NCI-H226 (cell line): ENCODE data around the gene EMD.

ENCODE experiments used
- DNase-seq: peaks from one replicate; pipeline ENCODE4 v3.0.0-alpha.2; 2015

EMD gene

DNA sequence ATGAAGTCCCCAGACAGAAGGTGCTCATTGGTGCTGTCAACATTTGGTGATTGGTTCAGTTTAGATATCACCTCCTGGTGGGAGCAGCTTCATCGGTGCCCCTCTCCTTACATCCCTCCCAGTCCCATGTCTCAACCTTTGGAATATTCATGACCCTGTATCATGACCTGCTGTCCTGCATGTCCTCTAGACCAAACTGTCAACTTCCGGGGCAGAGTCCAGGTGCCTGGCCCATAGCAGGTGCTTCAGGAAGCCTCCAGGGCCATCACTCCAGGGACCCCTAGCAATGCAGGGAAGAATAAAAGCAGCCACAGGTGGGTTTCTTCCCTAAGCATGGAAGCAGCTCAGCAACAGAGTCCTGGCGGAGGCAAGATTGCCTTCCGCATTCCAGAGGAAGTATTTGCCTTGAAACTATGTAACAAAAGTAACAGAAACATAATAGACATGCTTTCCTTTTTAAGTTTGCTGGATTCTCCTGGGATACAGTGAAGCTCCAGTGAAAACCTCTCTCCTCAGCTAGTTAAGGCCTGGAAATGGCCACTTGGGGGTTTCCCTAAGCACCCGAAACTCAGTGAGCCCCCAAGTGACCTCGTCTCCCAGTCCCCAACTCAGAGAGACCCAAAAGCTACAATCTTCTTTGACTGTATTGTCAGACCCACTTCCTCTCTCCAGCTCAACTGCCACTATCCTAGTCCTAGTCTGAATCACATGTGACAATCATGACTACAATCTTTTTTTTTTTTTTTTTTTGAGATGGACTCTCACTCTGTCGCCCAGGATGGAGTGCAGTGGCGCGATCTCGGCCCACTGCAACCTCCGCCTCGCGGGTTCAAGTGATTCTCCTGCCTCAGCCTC is 48.0 kb downstream of the EMD start:
- no peak for DNase-seq

DNA sequence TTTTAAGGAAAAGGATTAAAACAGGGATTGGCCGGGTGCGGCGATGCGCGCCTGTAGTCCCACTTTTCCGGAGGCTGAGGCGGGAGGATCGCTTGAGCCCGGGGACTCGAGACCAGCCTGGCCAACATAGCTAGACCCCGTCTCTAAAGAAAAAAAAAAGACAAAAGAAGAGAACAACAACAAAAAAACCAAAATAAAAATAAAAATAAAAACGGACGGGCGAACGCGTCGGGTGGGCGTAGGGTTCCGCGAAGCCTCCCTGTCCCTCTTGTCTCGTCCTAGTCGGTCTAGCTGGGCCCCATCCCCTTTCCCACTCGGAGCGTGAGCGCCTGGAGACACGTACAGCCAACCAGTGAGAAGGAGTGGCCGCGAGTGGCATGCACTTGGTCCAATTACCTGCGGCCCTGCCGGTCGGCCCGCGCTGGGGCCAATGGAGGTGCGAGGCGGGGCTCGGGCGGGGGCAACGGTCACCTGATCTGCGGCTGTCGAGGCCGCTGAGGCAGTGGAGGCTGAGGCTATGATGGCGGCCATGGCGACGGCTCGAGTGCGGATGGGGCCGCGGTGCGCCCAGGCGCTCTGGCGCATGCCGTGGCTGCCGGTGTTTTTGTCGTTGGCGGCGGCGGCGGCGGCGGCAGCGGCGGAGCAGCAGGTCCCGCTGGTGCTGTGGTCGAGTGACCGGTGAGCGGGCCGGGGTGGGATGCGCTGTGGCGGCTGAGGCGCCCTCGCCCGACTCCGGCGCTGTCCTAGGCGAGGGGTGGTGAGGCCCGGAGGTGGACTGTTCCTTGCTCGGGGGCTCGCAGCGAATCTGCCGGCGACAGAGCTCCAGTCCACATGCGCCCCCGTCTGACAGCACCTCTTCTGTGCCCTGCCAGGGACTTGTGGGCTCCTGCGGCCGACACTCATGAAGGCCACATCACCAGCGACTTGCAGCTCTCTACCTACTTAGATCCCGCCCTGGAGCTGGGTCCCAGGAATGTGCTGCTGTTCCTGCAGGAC is 49.4 kb downstream of the EMD start, which contains the start of gene ATP6AP1:
ATP6AP1 (plus strand) TSS at position 502 of the 996 bp plus-strand sequence; CDS start at position 518, 16 bp downstream.
- peak; percentile 91 for DNase-seq

DNA sequence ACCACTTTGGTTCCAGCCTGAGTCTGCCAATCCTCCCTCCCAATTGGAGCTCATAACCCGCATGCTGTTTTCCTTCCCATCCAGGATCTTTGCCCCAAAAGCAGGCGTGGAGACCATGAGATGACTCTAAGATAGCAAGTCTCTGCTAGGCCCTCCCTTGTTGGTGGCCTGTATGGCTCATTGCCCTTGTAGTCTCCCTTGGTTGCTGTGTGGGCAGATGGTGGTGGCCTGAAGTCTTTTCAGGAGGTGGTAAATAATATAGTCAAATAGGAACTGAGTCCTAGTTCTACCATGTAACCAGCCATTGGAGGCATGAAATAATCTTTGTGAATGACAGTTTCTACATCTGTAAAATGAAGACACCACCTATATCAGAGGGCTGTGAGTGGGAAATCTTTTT is 50.6 kb downstream of the EMD start:
- DNase-seq: no peak

DNA sequence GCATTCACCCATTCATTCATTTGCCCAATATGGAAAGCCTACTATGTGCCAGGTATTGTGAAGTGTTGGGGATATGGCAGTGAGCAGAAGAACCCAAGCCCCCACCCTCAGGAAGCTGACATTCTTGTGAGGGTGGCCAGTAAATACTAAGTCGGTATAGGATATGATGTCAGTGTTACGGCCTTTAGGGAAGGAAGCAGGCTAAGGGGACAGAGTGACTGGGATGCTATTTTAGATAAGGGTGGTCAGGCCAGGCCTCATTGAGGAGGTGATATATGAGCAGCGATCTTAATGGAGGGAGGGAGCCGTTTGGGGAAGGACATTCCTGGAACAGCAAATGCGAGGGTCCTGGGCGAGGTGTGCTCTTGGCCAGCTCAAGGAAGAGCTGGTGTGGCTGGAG is 51.4 kb downstream of the EMD start:
- no peak for DNase-seq

DNA sequence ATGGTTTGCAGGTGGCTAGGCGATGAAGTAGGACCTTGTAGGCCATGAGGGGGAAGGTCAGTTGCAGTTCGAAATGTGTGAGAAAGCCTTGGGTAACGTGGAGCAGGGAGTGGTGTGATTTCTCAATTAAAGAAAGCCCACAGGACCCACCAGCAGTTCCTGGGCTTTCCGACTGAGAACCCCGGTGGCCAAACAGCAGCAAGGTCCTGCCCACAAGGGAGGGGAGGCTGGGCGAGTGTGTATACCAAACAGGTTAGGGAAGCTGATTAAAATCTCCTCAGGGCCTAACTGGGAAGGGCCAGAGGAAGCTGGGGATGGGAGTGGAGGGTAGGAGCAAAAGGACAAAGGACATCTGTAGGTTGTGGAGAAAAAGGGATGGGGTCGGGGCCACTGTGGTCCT is 51.8 kb downstream of the EMD start:
- DNase-seq: no peak
